H1 (cell line): ENCODE measurements around the gene CDR2L.

Experiments used
- EZH2 ChIP-seq: fragments of 200-600 bp; sonication (generic); IDR thresholded peaks from 2 replicates; pipeline ENCODE4 v1.7.1; 2012; ENCODE audit warnings: low read depth, mild to moderate bottlenecking, moderate library complexity, low read length, inconsistent platforms; ENCODE audit not compliant: severe bottlenecking
- GABPA ChIP-seq: IDR thresholded peaks from 2 replicates; pipeline ENCODE4 v1.6.1; 2011; ENCODE audit warnings: mild to moderate bottlenecking, low read length, moderate library complexity, borderline replicate concordance; ENCODE audit not compliant: insufficient read depth
- JUN ChIP-seq: IDR thresholded peaks from 2 replicates; pipeline ENCODE4 v1.6.1; 2011; ENCODE audit warnings: low read depth, mild to moderate bottlenecking, improper control_type of control experiment, low read length
- NANOG ChIP-seq: IDR thresholded peaks from 2 replicates; pipeline ENCODE4 v1.6.1; 2011; ENCODE audit warnings: low read length, low read depth, mild to moderate bottlenecking, inconsistent platforms; ENCODE audit not compliant: insufficient read depth, poor library complexity, severe bottlenecking
- POLR2A ChIP-seq, 2 experiments: IDR thresholded peaks; 1 replicate in 1 of 2; 2 replicates in 1 of 2; pipeline ENCODE4 v1.6.1; 2011; ENCODE audit warnings: low read depth in 2 of 2, low read length in 2 of 2, mild to moderate bottlenecking in 2 of 2; ENCODE audit errors: control extremely low read depth in 1 of 2
- POLR2AphosphoS5 ChIP-seq: IDR thresholded peaks from 2 replicates; pipeline ENCODE4 v1.6.1; 2011; ENCODE audit warnings: low read depth, low read length
- RFX5 ChIP-seq: IDR thresholded peaks from 2 replicates; pipeline ENCODE4 v1.6.1; 2011; ENCODE audit warnings: low read depth, low read length, improper control_type of control experiment, borderline replicate concordance
- RXRA ChIP-seq: IDR thresholded peaks from 2 replicates; pipeline ENCODE4 v1.6.1; 2011; ENCODE audit warnings: low read depth, mild to moderate bottlenecking, low read length, moderate library complexity; ENCODE audit not compliant: insufficient read depth
- TAF1 ChIP-seq: IDR thresholded peaks from 2 replicates; pipeline ENCODE4 v1.6.1; 2011; ENCODE audit warnings: mild to moderate bottlenecking, low read depth, low read length
- TF ChIP-seq, protein P1 (sequence below), 3 experiments: IDR thresholded peaks; 1 replicate in 2 of 3; 2 replicates in 1 of 3; pipeline versions ENCODE4 v1.5.1 to v1.6.1; 2011; ENCODE audit warnings: low read length in 3 of 3, mild to moderate bottlenecking in 3 of 3, inconsistent platforms in 2 of 3, low read depth in 1 of 3, moderate library complexity in 1 of 3; ENCODE audit not compliant: insufficient read depth in 1 of 3; ENCODE audit errors: control extremely low read depth in 1 of 3
- TF ChIP-seq, protein P2 (sequence below): IDR thresholded peaks from 2 replicates; pipeline ENCODE4 v1.6.1; 2012; ENCODE audit warnings: inconsistent platforms

- TF ChIP-seq, protein P1, sequence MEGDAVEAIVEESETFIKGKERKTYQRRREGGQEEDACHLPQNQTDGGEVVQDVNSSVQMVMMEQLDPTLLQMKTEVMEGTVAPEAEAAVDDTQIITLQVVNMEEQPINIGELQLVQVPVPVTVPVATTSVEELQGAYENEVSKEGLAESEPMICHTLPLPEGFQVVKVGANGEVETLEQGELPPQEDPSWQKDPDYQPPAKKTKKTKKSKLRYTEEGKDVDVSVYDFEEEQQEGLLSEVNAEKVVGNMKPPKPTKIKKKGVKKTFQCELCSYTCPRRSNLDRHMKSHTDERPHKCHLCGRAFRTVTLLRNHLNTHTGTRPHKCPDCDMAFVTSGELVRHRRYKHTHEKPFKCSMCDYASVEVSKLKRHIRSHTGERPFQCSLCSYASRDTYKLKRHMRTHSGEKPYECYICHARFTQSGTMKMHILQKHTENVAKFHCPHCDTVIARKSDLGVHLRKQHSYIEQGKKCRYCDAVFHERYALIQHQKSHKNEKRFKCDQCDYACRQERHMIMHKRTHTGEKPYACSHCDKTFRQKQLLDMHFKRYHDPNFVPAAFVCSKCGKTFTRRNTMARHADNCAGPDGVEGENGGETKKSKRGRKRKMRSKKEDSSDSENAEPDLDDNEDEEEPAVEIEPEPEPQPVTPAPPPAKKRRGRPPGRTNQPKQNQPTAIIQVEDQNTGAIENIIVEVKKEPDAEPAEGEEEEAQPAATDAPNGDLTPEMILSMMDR (IDR thresholded peaks at IDR 0.05; ENCODE audit: control extremely low read depth in 1 of 3, insufficient read depth in 1 of 3, low read depth in 1 of 3, low read length in 3 of 3): no peak
- no peak for TF ChIP-seq EZH2
- no peak for TF ChIP-seq POLR2A (IDR thresholded peaks at IDR 0.05; ENCODE audit: control extremely low read depth in 1 of 2, low read depth in 2 of 2, low read length in 2 of 2)
- no peak for TF ChIP-seq GABPA
- no peak for TF ChIP-seq TAF1
- no peak for TF ChIP-seq POLR2AphosphoS5
- no peak for TF ChIP-seq RXRA
- TF ChIP-seq RFX5: no peak
- TF ChIP-seq, protein P2, sequence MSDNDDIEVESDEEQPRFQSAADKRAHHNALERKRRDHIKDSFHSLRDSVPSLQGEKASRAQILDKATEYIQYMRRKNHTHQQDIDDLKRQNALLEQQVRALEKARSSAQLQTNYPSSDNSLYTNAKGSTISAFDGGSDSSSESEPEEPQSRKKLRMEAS: no peak
- TF ChIP-seq JUN: no peak
- TF ChIP-seq NANOG: no peak
Measured at GRCh38 chr17:74945543-74945942, 41.9 kb upstream of the CDR2L start.
